NCI-H345 treated with DMSO at 0.1 percent for 48 hours (cell line): ENCODE results near the gene DOCK4.

Experiments used
- DNase-seq: peaks from one replicate; lab custom pipeline; 2025; ENCODE audit not compliant: unreplicated experiment; lab: John Stamatoyannopoulos, UW

DOCK4 gene

GRCh38 chr7:112019932-112020331 lies 186.3 kb downstream of the DOCK4 start:
- DNase-seq = no peak

DNA sequence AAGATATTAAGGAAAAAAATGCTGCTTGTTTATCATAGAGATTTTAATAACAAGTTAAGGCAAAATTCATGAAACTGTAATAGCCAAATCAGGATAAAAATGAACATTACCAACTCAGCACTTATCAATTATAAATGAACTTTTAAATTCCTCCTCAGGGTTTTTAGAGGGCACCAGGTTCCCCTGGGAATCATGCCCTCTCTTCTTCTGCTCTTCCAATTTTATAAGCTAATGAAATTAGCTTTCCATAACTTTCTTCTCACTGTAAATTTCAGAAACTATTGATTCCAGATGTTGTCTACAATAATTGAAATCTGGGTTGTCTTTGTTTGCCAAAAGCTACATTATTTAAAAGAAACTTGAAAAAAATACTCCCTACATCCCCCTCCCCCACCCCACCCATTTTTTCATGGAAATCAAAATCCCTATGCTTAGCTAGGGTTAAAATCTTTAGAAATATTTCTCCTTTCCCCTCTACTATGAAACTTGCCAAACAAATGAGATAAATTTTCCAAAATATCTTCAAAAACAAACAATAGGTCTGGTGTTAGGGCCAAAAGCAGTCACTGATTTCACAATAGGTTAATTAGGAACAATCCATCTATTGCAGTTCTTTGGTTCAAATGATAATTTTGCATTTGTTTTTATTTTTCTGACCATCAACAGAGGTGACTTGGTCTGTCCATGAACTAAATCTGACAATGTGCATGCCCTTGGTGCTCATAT lies 187.7 kb downstream of the DOCK4 start:
- DNase-seq = no peak

DNA sequence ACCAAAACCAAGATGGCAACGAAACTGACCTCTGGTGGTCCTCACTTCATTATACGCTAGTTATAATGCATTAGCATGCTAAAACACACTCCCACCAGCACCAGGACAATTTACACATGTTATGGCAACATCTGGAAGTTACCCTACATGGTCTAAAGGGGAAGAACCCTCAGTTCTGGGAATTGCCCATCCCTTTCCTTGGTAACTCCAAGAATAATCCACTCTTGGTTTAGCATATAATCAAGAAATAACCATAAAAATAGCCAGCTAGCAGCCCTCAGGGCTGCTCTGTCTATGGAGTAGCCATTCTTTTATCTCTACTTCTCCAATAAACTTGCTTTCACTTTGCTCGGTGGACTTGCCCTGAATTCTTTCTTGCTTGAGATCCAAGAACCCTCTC lies 191.1 kb downstream of the DOCK4 start:
- DNase-seq = no peak

GRCh38 chr7:112014347-112014746 lies 191.9 kb downstream of the DOCK4 start:
- no peak for DNase-seq

DNA sequence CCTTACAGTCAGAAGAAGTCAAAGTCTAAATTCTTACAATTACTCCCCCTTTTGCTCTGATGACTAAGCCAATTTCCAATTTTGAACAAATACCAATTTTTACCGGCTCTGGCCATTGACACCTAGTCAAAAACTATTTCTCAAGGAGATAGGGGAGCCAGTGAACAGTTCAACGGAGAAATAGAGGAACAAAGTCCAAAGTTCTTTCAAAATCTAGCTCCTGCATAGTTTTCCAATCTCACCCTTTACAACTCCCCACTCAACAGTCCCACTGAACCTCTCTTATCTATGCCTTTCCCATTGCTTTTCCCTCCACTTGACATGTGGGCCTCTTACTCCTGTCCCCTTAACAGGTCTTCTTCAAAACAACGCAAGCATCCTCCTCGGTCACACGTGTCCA lies 192.9 kb downstream of the DOCK4 start:
- no peak for DNase-seq

GRCh38 chr7:112012242-112012641 lies 194.0 kb downstream of the DOCK4 start:
- DNase-seq = no peak

- DNase-seq = no peak
Observed at GRCh38 chr7:112010994-112011393, 195.2 kb downstream of the DOCK4 start.

DNA sequence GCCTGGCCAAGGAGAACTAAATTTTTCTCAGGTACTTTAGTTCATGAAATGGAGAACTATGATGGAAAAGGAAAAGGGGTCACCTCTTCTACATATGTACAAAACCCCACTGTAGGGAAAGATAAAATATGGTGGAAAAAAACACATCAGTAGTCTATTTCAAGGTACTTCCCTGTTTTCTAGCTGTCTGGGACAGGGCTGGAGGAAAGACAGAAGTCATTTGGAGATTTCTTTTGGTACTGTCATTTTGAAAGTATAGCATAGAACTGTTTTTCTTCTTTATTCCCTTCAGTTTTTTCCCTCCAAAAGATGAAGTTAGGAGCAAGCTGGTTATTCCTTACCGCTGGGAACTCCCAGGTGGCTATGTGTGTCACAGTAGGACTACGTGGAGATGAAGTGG lies 196.1 kb downstream of the DOCK4 start:
- DNase-seq = no peak

- DNase-seq = no peak
Observed at GRCh38 chr7:112009081-112009480, 197.1 kb downstream of the DOCK4 start.

GRCh38 chr7:112007185-112007584 lies 199.0 kb downstream of the DOCK4 start:
- DNase-seq = no peak

DNA sequence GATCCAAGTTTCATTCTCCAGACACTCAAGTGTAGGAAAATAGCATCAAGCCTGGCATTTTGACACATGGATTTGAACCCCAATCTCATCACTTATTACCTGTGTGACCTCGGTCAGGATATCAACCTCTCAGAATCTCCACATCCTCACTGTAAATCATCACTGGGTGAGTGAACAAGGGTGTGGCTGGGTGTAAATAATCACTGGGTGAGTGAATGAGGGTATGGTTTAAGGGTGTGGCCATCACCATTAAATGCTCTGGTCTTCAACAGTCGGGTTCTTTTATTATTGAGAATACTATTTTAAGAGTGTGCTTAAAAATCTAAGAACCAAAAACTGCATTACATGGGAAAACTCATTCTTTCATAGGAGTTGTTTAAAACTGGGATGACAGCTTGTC lies 200.1 kb downstream of the DOCK4 start:
- no peak for DNase-seq

DNA sequence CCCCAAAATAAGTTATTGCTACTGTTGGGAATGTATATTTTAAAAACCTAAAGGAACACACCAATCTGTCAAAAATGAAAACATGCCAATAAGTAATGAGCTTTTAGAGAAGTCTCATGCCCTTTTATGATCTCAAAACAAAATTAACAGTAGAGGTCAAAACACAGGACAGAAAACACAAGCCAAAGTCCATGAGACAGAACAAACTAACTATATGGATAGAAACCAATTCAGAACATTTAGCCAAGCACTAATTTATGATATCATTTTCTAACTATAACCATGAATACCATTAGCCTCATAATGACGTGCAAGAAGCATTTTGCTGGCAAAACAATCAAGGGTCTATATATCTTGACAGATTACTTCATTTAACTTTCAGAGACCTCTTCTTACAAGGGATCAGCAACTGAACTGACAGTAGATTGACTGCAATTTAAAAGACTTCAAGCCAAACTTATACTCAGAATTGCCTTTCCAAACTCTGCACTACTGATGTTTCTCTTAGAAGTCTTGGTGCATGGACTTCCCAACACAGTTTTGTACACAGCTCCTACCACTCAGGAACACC lies 200.9 kb downstream of the DOCK4 start:
- no peak for DNase-seq

GRCh38 chr7:112001091-112001826 lies 204.9 kb downstream of the DOCK4 start:
- no peak for DNase-seq

GRCh38 chr7:111998326-111998725 lies 207.9 kb downstream of the DOCK4 start:
- no peak for DNase-seq

GRCh38 chr7:111997546-111997945 lies 208.7 kb downstream of the DOCK4 start:
- no peak for DNase-seq

GRCh38 chr7:111992601-111993000 lies 213.6 kb downstream of the DOCK4 start:
- no peak for DNase-seq

DNA sequence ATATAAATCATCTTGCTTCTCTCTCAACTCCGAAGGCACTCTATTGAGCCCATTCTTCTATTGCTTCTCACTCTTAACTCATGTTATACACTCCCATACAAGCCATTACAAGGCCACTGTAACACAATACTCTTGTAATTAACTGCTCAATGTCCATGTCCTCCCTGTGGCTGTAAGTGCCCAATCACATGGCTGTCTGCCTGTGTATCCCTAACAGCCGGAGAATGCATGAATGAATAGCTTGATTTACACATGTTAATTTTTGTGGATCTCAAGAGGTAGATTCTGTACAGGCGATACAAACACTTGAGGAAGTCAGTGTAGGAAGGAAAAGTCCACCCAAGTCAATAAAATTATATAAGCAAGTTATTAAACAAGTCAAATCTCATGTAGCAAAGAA lies 215.6 kb downstream of the DOCK4 start:
- DNase-seq = no peak

- no peak for DNase-seq
Observed at GRCh38 chr7:111987886-111988285, 218.3 kb downstream of the DOCK4 start.

DNA sequence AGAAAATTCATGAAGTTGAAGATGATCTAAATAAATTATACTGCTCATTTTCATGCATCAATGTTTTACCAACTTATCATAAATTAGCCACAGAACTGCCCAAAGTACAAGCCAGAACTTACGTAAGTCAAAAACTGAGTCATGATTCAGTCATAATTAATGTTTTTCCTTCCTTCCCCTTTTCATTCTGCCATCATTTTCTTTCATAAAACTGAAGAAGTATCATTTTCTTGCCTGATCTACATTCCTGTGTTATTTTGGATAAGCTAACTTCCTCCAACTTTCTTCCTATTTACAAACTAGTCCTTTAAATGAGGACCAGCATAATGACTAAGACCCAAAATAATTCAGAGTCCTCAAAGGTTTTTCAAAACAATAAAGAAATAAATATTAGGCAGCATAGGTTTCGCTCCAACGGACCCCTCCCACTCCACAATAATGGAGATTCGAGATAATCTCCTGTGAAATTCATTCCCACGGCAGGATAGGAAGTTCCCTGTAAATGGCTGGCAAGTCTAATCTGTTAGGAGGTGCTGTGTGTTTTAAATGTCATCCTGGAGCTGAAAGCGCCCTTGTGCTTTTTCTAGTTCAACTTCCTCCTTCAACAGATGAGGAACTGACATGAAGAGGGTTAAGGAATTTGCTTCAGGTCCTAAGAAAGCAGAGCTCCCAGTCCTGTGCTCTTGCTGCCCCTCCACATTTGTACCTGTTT lies 218.9 kb downstream of the DOCK4 start:
- no peak for DNase-seq

DNA sequence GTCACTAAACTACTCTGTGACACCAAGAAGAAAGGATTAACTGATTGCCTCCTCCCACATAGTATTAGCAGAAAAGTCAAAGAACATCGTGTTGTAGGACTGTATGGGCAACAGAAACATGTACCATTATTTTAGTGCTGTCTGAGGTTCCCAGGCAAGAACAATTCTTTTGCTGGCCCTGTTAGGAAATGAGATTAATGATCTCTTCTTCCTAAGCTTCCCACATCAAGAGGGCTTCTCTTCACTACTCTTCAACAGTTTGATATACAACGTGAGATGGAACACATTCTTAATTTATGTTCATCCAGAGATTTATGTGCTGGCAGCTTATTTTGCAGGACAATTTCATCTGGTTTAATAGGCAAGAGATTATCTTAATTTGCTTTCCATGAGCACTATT lies 219.6 kb downstream of the DOCK4 start:
- no peak for DNase-seq

DNA sequence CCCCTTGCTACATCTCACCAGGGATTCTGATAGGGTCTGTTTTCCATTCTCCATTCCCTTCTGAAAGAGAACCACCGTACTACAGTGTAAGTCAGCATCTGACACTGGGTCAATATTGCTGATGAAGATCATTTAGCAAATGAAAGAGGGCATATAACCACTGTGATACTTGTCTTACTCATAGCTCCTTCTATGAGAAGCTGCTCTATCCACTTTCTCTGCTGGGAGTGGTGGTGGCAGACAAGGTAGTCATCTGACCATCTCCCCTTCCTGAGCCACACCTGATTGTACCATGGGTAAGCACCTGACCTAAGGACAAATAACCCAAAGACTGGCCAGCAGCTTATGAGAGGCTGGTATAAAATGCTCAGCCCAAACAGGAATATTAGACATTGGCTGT lies 220.4 kb downstream of the DOCK4 start:
- no peak for DNase-seq

- DNase-seq = no peak
Observed at GRCh38 chr7:111982804-111983203, 223.4 kb downstream of the DOCK4 start.
